ENCODE results near the gene TENM3. TPM values are rescaled to one million over a fixed set of nuclear protein-coding genes. Genes with fewer than 3 reads are reported as not detected.

The TENM3 gene
- total and polyA plus RNA-seq, 2 of the 8 experiments (the other 6 are each of a cell fraction or from before 2014, with no cell fraction given) = 36.9 to 69.3 TPM

DNA sequence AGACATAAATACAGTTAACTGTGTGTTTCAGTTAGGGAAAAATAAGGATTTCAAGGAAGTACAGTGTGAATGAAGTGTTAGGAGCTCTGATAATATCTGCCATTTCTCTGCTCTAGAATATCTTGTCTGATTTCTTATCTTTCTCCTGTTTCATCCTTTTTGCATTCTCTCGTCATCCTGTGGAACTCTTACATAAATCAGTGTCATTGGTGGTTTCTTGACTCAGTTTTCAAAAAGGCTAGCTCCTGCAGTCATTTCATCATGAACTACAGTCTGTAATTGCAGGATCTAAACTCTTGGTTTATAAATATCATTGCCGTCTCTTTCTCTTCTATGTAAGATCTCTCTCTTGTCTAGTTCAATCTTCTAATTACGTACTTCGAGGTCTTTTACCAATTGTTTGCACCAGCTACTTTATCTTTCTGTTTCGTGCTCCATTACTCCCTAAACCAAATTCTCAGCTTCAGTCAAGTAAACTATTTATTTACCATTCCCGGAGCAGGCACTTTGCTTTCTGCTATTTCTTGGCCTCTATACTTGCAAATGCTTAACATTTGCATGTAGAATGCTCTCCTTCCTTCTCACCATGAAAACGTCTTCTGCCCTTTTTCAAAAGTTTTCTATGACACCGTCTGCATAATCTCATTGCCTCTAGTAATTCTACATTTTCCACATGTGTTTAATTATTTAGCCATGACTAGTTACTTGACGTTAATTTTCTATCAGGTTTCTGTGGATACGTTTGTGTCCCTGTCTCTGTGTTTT is 294.0 kb downstream of the TENM3 start (continued):
- TF ChIP-seq, protein P1, sequence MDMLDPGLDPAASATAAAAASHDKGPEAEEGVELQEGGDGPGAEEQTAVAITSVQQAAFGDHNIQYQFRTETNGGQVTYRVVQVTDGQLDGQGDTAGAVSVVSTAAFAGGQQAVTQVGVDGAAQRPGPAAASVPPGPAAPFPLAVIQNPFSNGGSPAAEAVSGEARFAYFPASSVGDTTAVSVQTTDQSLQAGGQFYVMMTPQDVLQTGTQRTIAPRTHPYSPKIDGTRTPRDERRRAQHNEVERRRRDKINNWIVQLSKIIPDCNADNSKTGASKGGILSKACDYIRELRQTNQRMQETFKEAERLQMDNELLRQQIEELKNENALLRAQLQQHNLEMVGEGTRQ (IDR thresholded peaks at IDR 0.05; ENCODE audit: low read length) = no peak
- no peak for TF ChIP-seq RBBP5 (IDR thresholded peaks at IDR 0.05; ENCODE audit: borderline replicate concordance, low read depth, low read length)
- no peak for TF ChIP-seq KDM4A (IDR thresholded peaks at IDR 0.05; ENCODE audit: low read depth, low read length, severe bottlenecking)
- no peak for TF ChIP-seq NRF1 (IDR thresholded peaks at IDR 0.05; ENCODE audit: low read depth, low read length)
- TF ChIP-seq SRF (IDR thresholded peaks at IDR 0.05; ENCODE audit: low read depth, low read length) = no peak
- TF ChIP-seq RXRA (IDR thresholded peaks at IDR 0.05; ENCODE audit: insufficient read depth, low read depth, low read length) = no peak
- no peak for TF ChIP-seq BRCA1 (IDR thresholded peaks at IDR 0.05; ENCODE audit: low read depth, low read length)
- TF ChIP-seq POU5F1 (IDR thresholded peaks at IDR 0.05; ENCODE audit: low read depth, low read length) = no peak
- TF ChIP-seq MAFK (IDR thresholded peaks at IDR 0.05; ENCODE audit: low read depth, low read length) = no peak
- no peak for TF ChIP-seq EGR1 (IDR thresholded peaks at IDR 0.05; ENCODE audit: borderline replicate concordance, low read depth, low read length)
- TF ChIP-seq, protein P2, sequence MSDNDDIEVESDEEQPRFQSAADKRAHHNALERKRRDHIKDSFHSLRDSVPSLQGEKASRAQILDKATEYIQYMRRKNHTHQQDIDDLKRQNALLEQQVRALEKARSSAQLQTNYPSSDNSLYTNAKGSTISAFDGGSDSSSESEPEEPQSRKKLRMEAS (IDR thresholded peaks at IDR 0.05) = no peak
